K562 (cell line): ENCODE measurements around the gene RRBP1. TPM values are rescaled to one million over a fixed set of nuclear protein-coding genes. Genes with fewer than 3 reads are reported as not detected.

ENCODE experiments used
- NEUROD1 ChIP-seq: fragments of 150-350 bp; IDR thresholded peaks from 2 replicates; pipeline ENCODE4 v1.6.1; 2014; ENCODE audit warnings: borderline replicate concordance, low read length, low read depth; ENCODE audit not compliant: partially characterized antibody
- SREBF1 ChIP-seq: fragments of 150-350 bp; IDR thresholded peaks from 2 replicates; pipeline ENCODE4 v1.6.1; 2014; ENCODE audit warnings: antibody characterized with exemption, low read depth, low read length, borderline replicate concordance
- TRIM28 ChIP-seq: fragments of 450-650 bp; IDR thresholded peaks from 2 replicates; pipeline ENCODE4 v1.6.1; 2017
- ZNF217 ChIP-seq: sonication (generic); formaldehyde crosslinking; IDR thresholded peaks from 2 replicates; pipeline ENCODE4 v1.8.0; 2022; ENCODE audit warnings: mild to moderate bottlenecking, missing genetic modification reagents
- polyA plus RNA-seq, 8 experiments: library from polyadenylated mRNA; depleted of rRNA in 4 of 8; stranded (reverse) in 5 of 8; unstranded in 3 of 8; fragments of >200 nt; fragmentation: Nextera tagmentation in 2 of 8; fragmentation: Illumina TruSeq in 1 of 8; extraction: Ambion mirVana in 2 of 8; extraction: Trizol in 1 of 8; gene quantifications; 2 replicates each; pipeline versions ENCODE4 v1.2.1 to v1.2.3, GENCODE V29; 2011 to 2014; ENCODE audit warnings: inconsistent platforms in 1 of 8, missing spikeins in 1 of 8
- total RNA-seq, 7 experiments: library from RNA; depleted of rRNA in 6 of 7; stranded (reverse); fragments of >200 nt in 6 of 7; fragmentation: Illumina TruSeq in 2 of 7; extraction: Trizol in 2 of 7; gene quantifications; 2 replicates each; pipeline versions ENCODE4 v1.2.1 to v1.2.3, GENCODE V29; 2011 to 2021; ENCODE audit warnings: low replicate concordance in 1 of 7
- TF ChIP-seq, protein P1 (sequence below), 2 experiments: fragments of 450-650 bp; formaldehyde crosslinking in 1 of 2; IDR thresholded peaks; 2 replicates each; pipeline versions ENCODE4 v1.4.0 to v1.6.1; 2014 to 2020; ENCODE audit warnings: mild to moderate bottlenecking in 2 of 2, borderline replicate concordance in 1 of 2, low read depth in 1 of 2

RRBP1 gene
- total and polyA plus RNA-seq, 9 of the 15 experiments (the other 6 are each of a cell fraction or from before 2014, with no cell fraction given), result 0.84 to 32.0 (median 17.6) TPM

DNA sequence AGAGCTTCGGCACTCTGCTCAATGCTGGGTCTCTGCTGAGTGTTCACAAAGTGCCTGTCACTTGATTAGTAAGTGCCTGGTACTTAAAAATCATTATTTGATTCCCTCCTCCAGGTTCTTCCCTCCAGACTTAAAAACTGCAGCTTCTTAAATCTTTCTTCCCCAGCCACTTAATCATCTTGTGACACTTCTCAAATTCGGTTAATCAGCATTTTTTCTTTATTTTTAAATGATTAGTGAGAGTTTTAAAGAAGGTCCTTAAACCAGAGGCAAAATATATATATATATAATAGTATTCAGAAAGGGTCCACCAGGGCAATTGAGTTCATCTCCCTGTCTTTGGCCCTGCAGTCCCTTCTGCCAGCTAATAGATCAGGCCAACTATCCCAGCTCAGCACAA, 9.7 kb upstream of the RRBP1 start (continued):
- TF ChIP-seq, protein P1, sequence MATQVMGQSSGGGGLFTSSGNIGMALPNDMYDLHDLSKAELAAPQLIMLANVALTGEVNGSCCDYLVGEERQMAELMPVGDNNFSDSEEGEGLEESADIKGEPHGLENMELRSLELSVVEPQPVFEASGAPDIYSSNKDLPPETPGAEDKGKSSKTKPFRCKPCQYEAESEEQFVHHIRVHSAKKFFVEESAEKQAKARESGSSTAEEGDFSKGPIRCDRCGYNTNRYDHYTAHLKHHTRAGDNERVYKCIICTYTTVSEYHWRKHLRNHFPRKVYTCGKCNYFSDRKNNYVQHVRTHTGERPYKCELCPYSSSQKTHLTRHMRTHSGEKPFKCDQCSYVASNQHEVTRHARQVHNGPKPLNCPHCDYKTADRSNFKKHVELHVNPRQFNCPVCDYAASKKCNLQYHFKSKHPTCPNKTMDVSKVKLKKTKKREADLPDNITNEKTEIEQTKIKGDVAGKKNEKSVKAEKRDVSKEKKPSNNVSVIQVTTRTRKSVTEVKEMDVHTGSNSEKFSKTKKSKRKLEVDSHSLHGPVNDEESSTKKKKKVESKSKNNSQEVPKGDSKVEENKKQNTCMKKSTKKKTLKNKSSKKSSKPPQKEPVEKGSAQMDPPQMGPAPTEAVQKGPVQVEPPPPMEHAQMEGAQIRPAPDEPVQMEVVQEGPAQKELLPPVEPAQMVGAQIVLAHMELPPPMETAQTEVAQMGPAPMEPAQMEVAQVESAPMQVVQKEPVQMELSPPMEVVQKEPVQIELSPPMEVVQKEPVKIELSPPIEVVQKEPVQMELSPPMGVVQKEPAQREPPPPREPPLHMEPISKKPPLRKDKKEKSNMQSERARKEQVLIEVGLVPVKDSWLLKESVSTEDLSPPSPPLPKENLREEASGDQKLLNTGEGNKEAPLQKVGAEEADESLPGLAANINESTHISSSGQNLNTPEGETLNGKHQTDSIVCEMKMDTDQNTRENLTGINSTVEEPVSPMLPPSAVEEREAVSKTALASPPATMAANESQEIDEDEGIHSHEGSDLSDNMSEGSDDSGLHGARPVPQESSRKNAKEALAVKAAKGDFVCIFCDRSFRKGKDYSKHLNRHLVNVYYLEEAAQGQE (IDR thresholded peaks at IDR 0.05; ENCODE audit: borderline replicate concordance), result no peak
- TF ChIP-seq, protein P1 (CRISPR knock-in tag; IDR thresholded peaks at IDR 0.05; ENCODE audit: low read depth), result no peak
- TF ChIP-seq TRIM28, result no peak
- TF ChIP-seq NEUROD1, result no peak
- no peak for TF ChIP-seq SREBF1
- no peak for TF ChIP-seq ZNF217 (CRISPR knock-in tag)
